ENCODE results near the gene NT5M.

DNA sequence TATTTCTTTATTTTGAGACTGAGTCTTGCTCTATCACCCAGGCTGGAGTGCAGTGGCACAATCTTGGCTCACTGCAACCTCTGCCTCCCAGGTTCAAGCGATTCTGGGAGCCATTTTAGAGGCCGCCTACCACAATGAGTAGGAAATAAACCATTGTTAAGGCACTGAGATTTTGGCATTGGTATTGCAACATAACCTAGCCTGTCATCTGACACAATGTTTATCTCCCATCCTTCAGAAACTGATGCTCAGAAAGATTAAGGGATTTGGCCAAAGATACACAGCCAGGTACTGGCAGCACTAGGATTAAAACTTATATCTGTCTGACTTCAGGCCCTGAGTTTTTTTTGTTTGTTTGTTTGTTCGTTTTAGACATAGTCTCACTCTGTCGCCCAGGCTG lies 14.1 kb upstream of the NT5M start:
- TF ChIP-seq, protein P1, sequence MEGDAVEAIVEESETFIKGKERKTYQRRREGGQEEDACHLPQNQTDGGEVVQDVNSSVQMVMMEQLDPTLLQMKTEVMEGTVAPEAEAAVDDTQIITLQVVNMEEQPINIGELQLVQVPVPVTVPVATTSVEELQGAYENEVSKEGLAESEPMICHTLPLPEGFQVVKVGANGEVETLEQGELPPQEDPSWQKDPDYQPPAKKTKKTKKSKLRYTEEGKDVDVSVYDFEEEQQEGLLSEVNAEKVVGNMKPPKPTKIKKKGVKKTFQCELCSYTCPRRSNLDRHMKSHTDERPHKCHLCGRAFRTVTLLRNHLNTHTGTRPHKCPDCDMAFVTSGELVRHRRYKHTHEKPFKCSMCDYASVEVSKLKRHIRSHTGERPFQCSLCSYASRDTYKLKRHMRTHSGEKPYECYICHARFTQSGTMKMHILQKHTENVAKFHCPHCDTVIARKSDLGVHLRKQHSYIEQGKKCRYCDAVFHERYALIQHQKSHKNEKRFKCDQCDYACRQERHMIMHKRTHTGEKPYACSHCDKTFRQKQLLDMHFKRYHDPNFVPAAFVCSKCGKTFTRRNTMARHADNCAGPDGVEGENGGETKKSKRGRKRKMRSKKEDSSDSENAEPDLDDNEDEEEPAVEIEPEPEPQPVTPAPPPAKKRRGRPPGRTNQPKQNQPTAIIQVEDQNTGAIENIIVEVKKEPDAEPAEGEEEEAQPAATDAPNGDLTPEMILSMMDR (conservative IDR thresholded peaks at IDR 0.05 in 1 of 2, IDR thresholded peaks at IDR 0.05 in 1 of 2; ENCODE audit: low read depth in 1 of 2, low read length in 2 of 2): no peak
- no peak for TF ChIP-seq EZH2 (IDR thresholded peaks at IDR 0.05; ENCODE audit: low read length, missing control alignments)
